Fibroblast of the aortic adventitia (primary cell): ENCODE measurements around the gene EOGT. TPM values are rescaled to one million over a fixed set of nuclear protein-coding genes. Genes with fewer than 3 reads are reported as not detected.

Experiments
- DNase-seq: peaks from one replicate; pipeline ENCODE4 v3.0.0-alpha.2; 2010; ENCODE audit warnings: low read depth
- H3K4me3 ChIP-seq: 2 replicates; pipeline ENCODE4 v1.5.1; 2011; ENCODE audit warnings: low read depth, mild to moderate bottlenecking, control low read depth, low read length, moderate library complexity
- total RNA-seq: library from RNA; depleted of rRNA; stranded (reverse); fragments of >200 nt; gene quantifications from 2 replicates; pipeline ENCODE4 v1.2.3, GENCODE V29; 2012; ENCODE audit warnings: low replicate concordance
- TF ChIP-seq, protein P1 (sequence below): IDR thresholded peaks from 2 replicates; pipeline ENCODE4 v1.5.1; 2011; ENCODE audit warnings: mild to moderate bottlenecking, low read length, control low read depth, inconsistent platforms; ENCODE audit not compliant: insufficient read depth

Gene EOGT
- total RNA-seq, 1 donor = 41.6 TPM

DNA sequence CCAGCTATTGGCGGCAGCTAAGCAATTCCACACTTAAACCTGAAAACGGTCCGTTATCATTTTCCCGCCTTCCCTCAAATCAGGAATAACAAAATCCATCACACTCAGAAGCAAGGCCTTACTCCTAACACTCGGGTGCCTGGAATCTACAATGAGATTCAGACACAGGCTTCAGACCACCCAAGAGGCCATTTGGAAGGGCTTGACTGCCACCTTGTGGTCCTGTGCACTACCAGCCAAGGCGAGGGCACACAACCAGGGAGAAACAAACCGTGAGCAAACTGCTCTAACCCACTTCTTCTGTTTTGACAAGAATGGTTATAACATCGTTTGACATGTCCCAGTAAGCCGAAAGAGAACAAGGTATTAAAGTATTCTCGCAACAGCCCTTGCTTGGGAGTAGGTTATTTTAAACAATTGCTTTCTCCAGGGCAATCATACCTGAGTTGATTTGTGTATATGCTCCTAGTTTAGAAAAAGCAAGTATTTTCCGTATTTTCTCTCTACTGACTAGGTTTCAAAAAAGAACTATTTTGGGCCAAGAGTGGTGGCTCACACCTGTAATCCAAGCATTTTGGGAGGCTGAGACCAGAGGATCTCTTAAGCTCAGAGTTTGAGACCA lies 41.0 kb downstream of the EOGT start:
- DNase-seq = peak; percentile 54
- TF ChIP-seq, protein P1, sequence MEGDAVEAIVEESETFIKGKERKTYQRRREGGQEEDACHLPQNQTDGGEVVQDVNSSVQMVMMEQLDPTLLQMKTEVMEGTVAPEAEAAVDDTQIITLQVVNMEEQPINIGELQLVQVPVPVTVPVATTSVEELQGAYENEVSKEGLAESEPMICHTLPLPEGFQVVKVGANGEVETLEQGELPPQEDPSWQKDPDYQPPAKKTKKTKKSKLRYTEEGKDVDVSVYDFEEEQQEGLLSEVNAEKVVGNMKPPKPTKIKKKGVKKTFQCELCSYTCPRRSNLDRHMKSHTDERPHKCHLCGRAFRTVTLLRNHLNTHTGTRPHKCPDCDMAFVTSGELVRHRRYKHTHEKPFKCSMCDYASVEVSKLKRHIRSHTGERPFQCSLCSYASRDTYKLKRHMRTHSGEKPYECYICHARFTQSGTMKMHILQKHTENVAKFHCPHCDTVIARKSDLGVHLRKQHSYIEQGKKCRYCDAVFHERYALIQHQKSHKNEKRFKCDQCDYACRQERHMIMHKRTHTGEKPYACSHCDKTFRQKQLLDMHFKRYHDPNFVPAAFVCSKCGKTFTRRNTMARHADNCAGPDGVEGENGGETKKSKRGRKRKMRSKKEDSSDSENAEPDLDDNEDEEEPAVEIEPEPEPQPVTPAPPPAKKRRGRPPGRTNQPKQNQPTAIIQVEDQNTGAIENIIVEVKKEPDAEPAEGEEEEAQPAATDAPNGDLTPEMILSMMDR = peak; percentile 75

DNA sequence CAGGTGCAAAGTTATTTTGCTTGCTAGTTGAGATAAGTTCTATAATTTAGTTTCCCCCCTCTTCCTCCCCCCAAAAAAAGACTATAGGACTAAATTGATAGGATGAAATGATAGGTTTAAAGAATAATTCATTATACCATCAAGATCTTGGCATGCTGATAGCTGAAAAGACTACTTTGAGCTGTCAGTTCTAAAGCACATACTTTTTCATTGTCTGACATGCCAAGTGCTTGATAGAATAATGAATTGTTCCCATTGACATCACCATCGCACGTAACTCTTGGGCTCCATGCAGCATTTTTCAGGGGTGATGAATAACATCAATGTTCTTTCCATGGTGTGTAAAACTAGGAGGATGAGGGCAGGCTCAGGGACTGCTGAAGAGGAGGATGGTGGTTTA lies 48.8 kb downstream of the EOGT start:
- DNase-seq = no peak
- no peak overlapping the region for H3K4me3 ChIP-seq
- TF ChIP-seq, protein P1 = no peak

More for the DNA sequence above, 41.0 kb downstream of the EOGT start:
- no peak overlapping the region for H3K4me3 ChIP-seq

DNA sequence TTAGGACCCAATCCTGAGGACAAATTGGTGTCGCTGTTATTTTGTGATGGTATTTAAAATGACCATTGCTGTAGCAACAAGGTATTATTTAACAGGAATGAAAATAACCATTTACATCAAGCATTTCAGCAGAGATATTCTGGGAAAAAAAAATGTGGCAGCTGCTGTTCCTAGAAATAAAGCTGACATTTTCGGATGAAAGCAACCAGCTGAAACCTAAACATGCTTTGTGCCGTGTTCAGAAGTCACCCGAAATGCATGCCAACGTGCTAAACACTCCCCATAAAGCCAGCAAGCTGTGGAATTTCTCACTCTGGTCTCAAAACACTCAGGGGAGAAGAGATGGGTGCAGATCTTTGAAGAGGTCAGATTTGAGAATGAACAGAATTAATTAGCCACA lies 49.6 kb downstream of the EOGT start:
- no peak overlapping the region for H3K4me3 ChIP-seq
- TF ChIP-seq, protein P1 = no peak
- no peak for DNase-seq

DNA sequence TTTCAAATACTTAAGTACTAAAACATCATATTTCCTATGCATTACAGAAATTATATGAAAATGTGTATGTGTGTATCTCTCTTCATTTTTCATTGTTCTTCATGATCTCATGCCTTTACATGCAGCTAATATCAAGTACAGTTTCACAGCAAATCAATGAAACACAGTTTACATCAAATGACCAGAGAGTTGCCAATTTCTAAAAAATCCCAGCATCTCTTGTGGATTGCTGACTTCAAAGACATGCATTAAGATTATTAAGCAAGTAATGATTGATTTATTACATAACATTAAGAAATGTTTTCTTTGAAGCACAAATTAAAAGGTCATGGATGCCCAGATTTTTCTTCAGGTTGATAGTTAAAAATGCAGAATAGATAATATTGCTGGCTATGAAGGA lies 50.1 kb downstream of the EOGT start:
- TF ChIP-seq, protein P1 = no peak
- H3K4me3 ChIP-seq = no peak overlapping the region
- DNase-seq = no peak

DNA sequence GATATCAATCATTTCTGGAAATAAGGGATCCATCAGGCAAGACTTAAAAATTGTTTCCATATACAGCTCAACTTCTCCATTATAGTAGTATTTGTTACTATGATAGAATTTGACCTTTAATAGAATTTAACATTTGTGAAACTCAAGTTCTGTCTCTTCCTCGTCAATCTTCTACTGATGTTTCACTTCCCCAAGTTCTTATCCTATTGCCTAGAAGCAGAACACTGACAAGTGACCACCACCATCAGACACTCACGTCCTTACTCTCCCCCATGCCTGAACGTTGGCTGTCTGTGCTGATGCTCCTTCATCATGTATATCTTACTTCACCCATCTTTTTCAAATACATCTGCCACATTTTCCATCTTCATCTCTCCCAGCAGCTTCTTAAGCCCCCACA lies 54.6 kb downstream of the EOGT start:
- DNase-seq = no peak
- no peak overlapping the region for H3K4me3 ChIP-seq
- TF ChIP-seq, protein P1 = no peak

DNA sequence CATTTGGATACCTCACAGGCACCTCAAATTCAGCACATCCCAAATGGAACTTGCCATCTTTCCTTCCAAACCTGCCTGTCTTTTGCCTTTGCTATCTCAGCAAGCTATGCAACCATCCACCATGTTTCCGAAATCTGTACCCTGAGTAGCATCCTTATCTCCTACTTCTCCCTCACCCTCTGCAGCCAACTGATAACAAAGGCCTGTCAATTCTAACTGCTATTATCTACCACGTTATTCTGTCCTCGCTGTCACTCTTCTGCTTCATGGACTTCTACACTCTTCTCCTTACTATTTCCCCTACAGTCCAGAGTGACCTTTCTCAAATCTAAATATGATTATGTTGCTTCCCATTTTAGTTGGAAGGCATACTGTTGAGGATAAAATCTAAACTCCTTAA lies 55.6 kb downstream of the EOGT start:
- no peak for DNase-seq
- H3K4me3 ChIP-seq = no peak overlapping the region
- TF ChIP-seq, protein P1 = no peak
